ENCODE data around the gene CCNL2. TPM values are rescaled to one million over a fixed set of nuclear protein-coding genes. Genes with fewer than 3 reads are reported as not detected.

CCNL2 gene
- total RNA-seq, 4 donors from 2014 or later, result 311 to 362 (median 339) TPM

GRCh38 chr1:1336446-1336845 is 62.7 kb downstream of the CCNL2 start:
- Histone ChIP-seq H3K27me3 (no peaks in the 10 kb centered on the region), H3K36me3 (peaks cover 0 to 74% (median 15%) of the 10 kb centered on the region in 3 donors)
- 90 to 97% methylated on average over 13 to 22 of the region's 26 CpGs for WGBS, 2 donors

GRCh38 chr1:1335792-1336248 is 63.3 kb downstream of the CCNL2 start:
- Histone ChIP-seq H3K27ac (no peak overlapping the region), H3K27me3 (no peaks in the 10 kb centered on the region), H3K36me3 (peaks cover 0 to 68% (median 15%) of the 10 kb centered on the region in 3 donors), H3K4me1 (peaks cover 0 to 33% (median 14%) of the 10 kb centered on the region in 4 donors), H3K4me3 (no peak overlapping the region), H3K9me3 (no peaks in the 10 kb centered on the region)
- 60 to 71% methylated on average over 1 to 3 of the region's 21 CpGs for WGBS, 2 donors
- no peak for DNase-seq (ENCODE audit: low spot score in 2 of 2)
- TF ChIP-seq EP300 (IDR thresholded peaks at IDR 0.05) (no peak), POLR2A (IDR thresholded peaks at IDR 0.05) (no peak), CTCF (IDR thresholded peaks at IDR 0.05) (no peak)

More at GRCh38 chr1:1336446-1336845, 62.7 kb downstream of the CCNL2 start:
- no peak for DNase-seq (ENCODE audit: low spot score in 2 of 2)
- H3K27ac ChIP-seq, result no peak overlapping the region
- no peaks in the 10 kb centered on the region for H3K9me3 ChIP-seq
- TF ChIP-seq EP300 (IDR thresholded peaks at IDR 0.05), result no peak
- no peak for TF ChIP-seq POLR2A (IDR thresholded peaks at IDR 0.05)
- no peak for TF ChIP-seq CTCF (IDR thresholded peaks at IDR 0.05)
- H3K4me1 ChIP-seq, result peaks cover 0 to 26% (median 7%) of the 10 kb centered on the region in 4 donors
- no peak overlapping the region for H3K4me3 ChIP-seq

Other genes starting within 250 kb of the CCNL2 start
- not detected for gene TTLL10, start 225.5 kb downstream of the CCNL2 start, total RNA-seq
- gene TNFRSF18, start 192.7 kb downstream of the CCNL2 start, total RNA-seq, result under 1 TPM in 1 of 4 donors, not detected in 3; 0.44 TPM
- gene TNFRSF4, start 185.2 kb downstream of the CCNL2 start, total RNA-seq, result 1 to 10 TPM in 2 of 4 donors, under 1 TPM in 2; 0.39 to 3.7 (median 0.97) TPM
- gene SDF4, start 167.3 kb downstream of the CCNL2 start, total RNA-seq, result 100 to 1,000 TPM in 3 of 4 donors, 10 to 100 TPM in 1; 93.3 to 170 (median 110) TPM
- gene B3GALT6, start 167.1 kb downstream of the CCNL2 start, total RNA-seq, result 10 to 100 TPM; 13.3 to 24.0 (median 21.4) TPM
- gene C1QTNF12, start 152.6 kb downstream of the CCNL2 start, total RNA-seq, result 1 to 10 TPM in 3 of 4 donors, under 1 TPM in 1; 0.84 to 3.0 (median 1.8) TPM
- 10 to 100 TPM; 42.2 to 61.0 (median 53.5) TPM for gene UBE2J2, start 125.5 kb downstream of the CCNL2 start, total RNA-seq
- 10 to 100 TPM in 2 of 4 donors, 1 to 10 TPM in 2; 5.4 to 14.9 (median 9.8) TPM for gene SCNN1D, start 118.9 kb downstream of the CCNL2 start, total RNA-seq
- gene ACAP3, start 91.4 kb downstream of the CCNL2 start, total RNA-seq, result 100 to 1,000 TPM in 1 of 4 donors, 10 to 100 TPM in 3; 34.3 to 125 (median 69.6) TPM
- 10 to 100 TPM; 17.5 to 22.2 (median 19.7) TPM for gene PUSL1, start 90.7 kb downstream of the CCNL2 start, total RNA-seq
- 100 to 1,000 TPM; 118 to 241 (median 157) TPM for gene INTS11, start 74.7 kb downstream of the CCNL2 start, total RNA-seq
- gene CPTP, start 74.5 kb downstream of the CCNL2 start, total RNA-seq, result 10 to 100 TPM; 12.0 to 24.9 (median 18.8) TPM
- gene TAS1R3, start 68.1 kb downstream of the CCNL2 start, total RNA-seq, result 1 to 10 TPM in 1 of 4 donors, under 1 TPM in 3; 0.21 to 1.2 (median 0.63) TPM
- 100 to 1,000 TPM; 130 to 191 (median 144) TPM for gene DVL1, start 49.9 kb downstream of the CCNL2 start, total RNA-seq
- gene MXRA8, start 40.8 kb downstream of the CCNL2 start, total RNA-seq, result 100 to 1,000 TPM; 351 to 659 (median 448) TPM
- gene AURKAIP1, start 24.1 kb downstream of the CCNL2 start, total RNA-seq, result 100 to 1,000 TPM in 3 of 4 donors, 10 to 100 TPM in 1; 63.9 to 128 (median 105) TPM
- 100 to 1,000 TPM in 3 of 4 donors, 10 to 100 TPM in 1; 84.9 to 165 (median 139) TPM for gene MRPL20, start 8.0 kb upstream of the CCNL2 start, total RNA-seq
- 10 to 100 TPM; 13.8 to 32.6 (median 19.4) TPM for gene ANKRD65, start 21.9 kb upstream of the CCNL2 start, total RNA-seq
- gene VWA1, start 36.4 kb upstream of the CCNL2 start, total RNA-seq, result 100 to 1,000 TPM; 142 to 261 (median 161) TPM
- gene ATAD3C, start 50.4 kb upstream of the CCNL2 start, total RNA-seq, result 1 to 10 TPM in 3 of 4 donors, under 1 TPM in 1; 0.42 to 9.9 (median 3.2) TPM
- gene ATAD3B, start 72.4 kb upstream of the CCNL2 start, total RNA-seq, result 10 to 100 TPM; 18.4 to 48.9 (median 22.5) TPM
- gene ATAD3A, start 112.8 kb upstream of the CCNL2 start, total RNA-seq, result 10 to 100 TPM; 19.6 to 47.4 (median 27.0) TPM
- 10 to 100 TPM in 1 of 4 donors, 1 to 10 TPM in 2, not detected in 1; 4.0 to 27.3 (median 5.1) TPM for gene TMEM240, start 141.3 kb upstream of the CCNL2 start, total RNA-seq
- 100 to 1,000 TPM; 129 to 161 (median 146) TPM for gene SSU72, start 175.5 kb upstream of the CCNL2 start, total RNA-seq
- gene FNDC10, start 200.8 kb upstream of the CCNL2 start, total RNA-seq, result 1 to 10 TPM; 1.4 to 3.0 (median 2.0) TPM
- gene MIB2, start 216.2 kb upstream of the CCNL2 start, total RNA-seq, result 100 to 1,000 TPM in 1 of 4 donors, 10 to 100 TPM in 3; 50.5 to 108 (median 98.6) TPM
- 1 to 10 TPM; 1.2 to 6.6 (median 3.8) TPM for gene MMP23B, start 232.8 kb upstream of the CCNL2 start, total RNA-seq